Measurements from ENCODE around the gene IRF7. TPM values are rescaled to one million over a fixed set of nuclear protein-coding genes. Genes with fewer than 3 reads are reported as not detected.

Gene IRF7
- total and polyA plus RNA-seq, 9 of the 15 experiments (the other 6 are each of a cell fraction or from before 2014, with no cell fraction given): 0.27 to 7.6 (median 1.8) TPM

DNA sequence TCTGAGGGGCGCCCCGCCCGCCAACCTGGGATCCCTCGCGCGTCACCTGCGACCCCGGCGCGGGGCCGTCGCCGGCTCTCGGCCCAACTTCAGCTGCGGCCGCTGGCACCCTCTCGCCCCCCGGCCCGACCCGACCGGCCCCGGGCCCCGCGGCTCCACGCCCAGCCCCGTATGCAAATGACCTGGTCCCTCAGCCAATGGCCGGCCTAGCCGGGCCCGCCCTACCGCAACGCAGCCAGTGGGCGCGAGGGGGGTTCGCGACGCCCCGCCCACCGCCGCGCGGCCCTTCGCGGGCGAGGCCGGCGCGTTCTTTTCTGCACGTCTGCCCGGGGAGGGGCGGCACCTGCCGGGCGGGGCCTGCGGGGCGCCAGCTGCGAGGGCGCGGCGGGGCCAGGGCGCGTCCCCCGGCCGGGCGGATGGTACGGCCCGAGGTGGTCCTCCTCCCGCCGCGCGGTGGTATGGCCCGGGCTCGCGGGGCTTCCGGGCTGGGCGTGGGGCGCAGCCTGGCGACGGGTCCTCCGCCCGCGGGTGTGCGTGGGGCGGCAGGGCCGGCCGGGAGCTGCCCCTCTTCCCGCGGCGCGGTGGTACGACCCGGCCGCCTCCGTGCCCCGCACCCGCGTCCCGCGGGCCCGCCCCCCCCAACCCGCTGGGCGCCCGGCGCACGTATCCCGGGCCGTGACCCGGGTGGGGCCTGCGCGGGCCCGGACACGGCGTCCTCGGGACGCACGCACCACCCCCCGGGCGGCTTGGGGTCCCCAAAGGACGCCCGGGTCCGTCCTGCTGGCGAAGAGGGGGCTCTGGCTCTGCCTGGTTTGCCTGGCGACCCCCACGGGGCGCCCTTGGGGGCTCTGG lies 47.2 kb downstream of the IRF7 start (continued):
- TF ChIP-seq, protein P1, sequence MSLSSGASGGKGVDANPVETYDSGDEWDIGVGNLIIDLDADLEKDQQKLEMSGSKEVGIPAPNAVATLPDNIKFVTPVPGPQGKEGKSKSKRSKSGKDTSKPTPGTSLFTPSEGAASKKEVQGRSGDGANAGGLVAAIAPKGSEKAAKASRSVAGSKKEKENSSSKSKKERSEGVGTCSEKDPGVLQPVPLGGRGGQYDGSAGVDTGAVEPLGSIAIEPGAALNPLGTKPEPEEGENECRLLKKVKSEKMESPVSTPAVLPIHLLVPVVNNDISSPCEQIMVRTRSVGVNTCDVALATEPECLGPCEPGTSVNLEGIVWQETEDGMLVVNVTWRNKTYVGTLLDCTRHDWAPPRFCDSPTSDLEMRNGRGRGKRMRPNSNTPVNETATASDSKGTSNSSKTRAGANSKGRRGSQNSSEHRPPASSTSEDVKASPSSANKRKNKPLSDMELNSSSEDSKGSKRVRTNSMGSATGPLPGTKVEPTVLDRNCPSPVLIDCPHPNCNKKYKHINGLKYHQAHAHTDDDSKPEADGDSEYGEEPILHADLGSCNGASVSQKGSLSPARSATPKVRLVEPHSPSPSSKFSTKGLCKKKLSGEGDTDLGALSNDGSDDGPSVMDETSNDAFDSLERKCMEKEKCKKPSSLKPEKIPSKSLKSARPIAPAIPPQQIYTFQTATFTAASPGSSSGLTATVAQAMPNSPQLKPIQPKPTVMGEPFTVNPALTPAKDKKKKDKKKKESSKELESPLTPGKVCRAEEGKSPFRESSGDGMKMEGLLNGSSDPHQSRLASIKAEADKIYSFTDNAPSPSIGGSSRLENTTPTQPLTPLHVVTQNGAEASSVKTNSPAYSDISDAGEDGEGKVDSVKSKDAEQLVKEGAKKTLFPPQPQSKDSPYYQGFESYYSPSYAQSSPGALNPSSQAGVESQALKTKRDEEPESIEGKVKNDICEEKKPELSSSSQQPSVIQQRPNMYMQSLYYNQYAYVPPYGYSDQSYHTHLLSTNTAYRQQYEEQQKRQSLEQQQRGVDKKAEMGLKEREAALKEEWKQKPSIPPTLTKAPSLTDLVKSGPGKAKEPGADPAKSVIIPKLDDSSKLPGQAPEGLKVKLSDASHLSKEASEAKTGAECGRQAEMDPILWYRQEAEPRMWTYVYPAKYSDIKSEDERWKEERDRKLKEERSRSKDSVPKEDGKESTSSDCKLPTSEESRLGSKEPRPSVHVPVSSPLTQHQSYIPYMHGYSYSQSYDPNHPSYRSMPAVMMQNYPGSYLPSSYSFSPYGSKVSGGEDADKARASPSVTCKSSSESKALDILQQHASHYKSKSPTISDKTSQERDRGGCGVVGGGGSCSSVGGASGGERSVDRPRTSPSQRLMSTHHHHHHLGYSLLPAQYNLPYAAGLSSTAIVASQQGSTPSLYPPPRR (CRISPR knock-in tag; IDR thresholded peaks at IDR 0.05; ENCODE audit: borderline replicate concordance): no peak
- TF ChIP-seq MNT (conservative IDR thresholded peaks at IDR 0.05) (no peak), ZNF79 (CRISPR knock-in tag; IDR thresholded peaks at IDR 0.05; ENCODE audit: low read depth) (no peak), ZBTB8A (IDR thresholded peaks at IDR 0.05; ENCODE audit: partially characterized antibody) (no peak), ZFP1 (CRISPR knock-in tag; IDR thresholded peaks at IDR 0.05) (no peak), RBFOX2 (IDR thresholded peaks at IDR 0.05; ENCODE audit: low read depth, low read length) (peak; percentile 68), NR2C2 (CRISPR knock-in tag; IDR thresholded peaks at IDR 0.05) (no peak), NR2C2 (tag; IDR thresholded peaks at IDR 0.05) (peak; percentile 78), ZNF507 (tag; conservative IDR thresholded peaks at IDR 0.05) (no peak), RB1 (IDR thresholded peaks at IDR 0.05; ENCODE audit: low read depth) (peak; percentile 93), ZNF778 (CRISPR knock-in tag; IDR thresholded peaks at IDR 0.05) (no peak), ZSCAN29 (IDR thresholded peaks at IDR 0.05) (no peak), NUFIP1 (IDR thresholded peaks at IDR 0.05; ENCODE audit: partially characterized antibody) (no peak), HCFC1 (IDR thresholded peaks at IDR 0.05; ENCODE audit: low read depth, low read length) (peak; percentile 9), POLR2A (conservative IDR thresholded peaks at IDR 0.05) (no peak), MAFG (tag; conservative IDR thresholded peaks at IDR 0.05) (no peak), TEAD1 (CRISPR knock-in tag; IDR thresholded peaks at IDR 0.05) (no peak)
- TF ChIP-seq, protein P2, sequence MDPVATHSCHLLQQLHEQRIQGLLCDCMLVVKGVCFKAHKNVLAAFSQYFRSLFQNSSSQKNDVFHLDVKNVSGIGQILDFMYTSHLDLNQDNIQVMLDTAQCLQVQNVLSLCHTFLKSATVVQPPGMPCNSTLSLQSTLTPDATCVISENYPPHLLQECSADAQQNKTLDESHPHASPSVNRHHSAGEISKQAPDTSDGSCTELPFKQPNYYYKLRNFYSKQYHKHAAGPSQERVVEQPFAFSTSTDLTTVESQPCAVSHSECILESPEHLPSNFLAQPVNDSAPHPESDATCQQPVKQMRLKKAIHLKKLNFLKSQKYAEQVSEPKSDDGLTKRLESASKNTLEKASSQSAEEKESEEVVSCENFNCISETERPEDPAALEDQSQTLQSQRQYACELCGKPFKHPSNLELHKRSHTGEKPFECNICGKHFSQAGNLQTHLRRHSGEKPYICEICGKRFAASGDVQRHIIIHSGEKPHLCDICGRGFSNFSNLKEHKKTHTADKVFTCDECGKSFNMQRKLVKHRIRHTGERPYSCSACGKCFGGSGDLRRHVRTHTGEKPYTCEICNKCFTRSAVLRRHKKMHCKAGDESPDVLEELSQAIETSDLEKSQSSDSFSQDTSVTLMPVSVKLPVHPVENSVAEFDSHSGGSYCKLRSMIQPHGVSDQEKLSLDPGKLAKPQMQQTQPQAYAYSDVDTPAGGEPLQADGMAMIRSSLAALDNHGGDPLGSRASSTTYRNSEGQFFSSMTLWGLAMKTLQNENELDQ (CRISPR knock-in tag; IDR thresholded peaks at IDR 0.05; ENCODE audit: borderline replicate concordance): no peak
- TF ChIP-seq, protein P3, sequence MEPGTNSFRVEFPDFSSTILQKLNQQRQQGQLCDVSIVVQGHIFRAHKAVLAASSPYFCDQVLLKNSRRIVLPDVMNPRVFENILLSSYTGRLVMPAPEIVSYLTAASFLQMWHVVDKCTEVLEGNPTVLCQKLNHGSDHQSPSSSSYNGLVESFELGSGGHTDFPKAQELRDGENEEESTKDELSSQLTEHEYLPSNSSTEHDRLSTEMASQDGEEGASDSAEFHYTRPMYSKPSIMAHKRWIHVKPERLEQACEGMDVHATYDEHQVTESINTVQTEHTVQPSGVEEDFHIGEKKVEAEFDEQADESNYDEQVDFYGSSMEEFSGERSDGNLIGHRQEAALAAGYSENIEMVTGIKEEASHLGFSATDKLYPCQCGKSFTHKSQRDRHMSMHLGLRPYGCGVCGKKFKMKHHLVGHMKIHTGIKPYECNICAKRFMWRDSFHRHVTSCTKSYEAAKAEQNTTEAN (CRISPR knock-in tag; IDR thresholded peaks at IDR 0.05): no peak
